Measurements from ENCODE around the gene ADTRP. TPM values are rescaled to one million over a fixed set of nuclear protein-coding genes. Genes with fewer than 3 reads are reported as not detected.
"Not testable (repeated sequence)": the region's sequence is repeated elsewhere in the genome, so short reads cannot be mapped to it uniquely, and the experiment has no call there.

ADTRP gene
- polyA plus RNA-seq, 3 donors, result 0.81 to 1.7 (median 1.1) TPM

DNA sequence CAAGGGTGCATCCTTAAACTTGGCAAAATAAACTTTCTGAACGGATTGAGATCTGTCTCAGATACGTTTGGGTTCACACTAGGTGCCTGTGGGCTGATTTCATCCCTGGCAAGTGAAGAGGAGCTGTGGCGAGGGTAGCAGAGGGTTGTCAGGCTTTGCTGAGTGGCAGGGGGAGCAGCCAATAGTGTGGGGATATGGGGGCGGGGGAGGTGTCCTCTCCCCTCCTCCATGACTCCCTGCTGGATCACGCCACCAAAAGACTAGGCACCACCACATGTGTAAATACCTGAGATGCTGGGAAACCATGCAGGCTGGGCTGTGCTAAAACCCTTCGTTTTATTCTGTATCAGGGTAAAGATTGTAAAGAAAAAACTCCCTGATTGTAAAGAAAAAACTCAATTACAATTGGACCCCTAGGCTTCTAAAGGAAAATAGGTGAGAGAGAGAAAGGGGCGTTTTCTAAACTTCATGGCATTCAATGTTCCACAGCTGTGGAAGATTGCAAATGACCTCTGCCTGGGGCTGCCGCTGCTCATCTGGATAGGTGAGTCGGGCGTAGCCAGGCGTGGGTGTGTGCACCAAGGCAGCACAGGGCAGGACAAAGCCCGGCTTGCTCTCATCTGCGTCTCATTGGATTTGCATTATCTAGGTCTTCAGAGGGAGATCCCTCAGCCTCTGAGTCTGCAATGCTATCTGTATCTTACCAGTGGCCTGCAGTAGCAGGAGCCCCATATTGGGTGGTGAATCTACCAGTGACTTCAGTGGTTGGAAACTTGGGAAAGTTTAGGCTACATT is 26.9 kb upstream of the ADTRP start:
- no peak for DNase-seq (ENCODE audit: extremely low read depth in 1 of 11, low read depth in 9 of 11, low spot score in 4 of 11)

DNA sequence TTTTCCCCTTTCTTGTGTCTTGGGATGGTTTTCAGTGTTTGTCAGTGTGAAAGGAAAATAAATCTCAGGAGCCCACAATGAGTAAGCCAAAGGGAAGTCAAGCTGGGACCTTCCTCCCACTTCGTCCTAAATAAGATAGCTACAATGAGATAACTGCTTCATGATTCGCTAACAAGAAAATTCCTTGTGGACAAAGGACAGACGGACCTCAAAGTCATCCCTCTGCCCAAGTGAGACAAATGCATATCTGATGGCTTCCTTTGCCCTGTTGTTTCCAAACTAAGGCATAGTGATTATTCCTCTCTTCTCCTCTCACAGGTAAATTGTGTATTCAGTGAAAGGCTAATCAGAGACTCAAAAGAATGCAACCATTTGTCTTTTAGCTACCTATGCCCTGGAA is 26.1 kb upstream of the ADTRP start:
- DNase-seq (ENCODE audit: extremely low read depth in 1 of 11, low read depth in 9 of 11, low spot score in 4 of 11), result no peak

DNA sequence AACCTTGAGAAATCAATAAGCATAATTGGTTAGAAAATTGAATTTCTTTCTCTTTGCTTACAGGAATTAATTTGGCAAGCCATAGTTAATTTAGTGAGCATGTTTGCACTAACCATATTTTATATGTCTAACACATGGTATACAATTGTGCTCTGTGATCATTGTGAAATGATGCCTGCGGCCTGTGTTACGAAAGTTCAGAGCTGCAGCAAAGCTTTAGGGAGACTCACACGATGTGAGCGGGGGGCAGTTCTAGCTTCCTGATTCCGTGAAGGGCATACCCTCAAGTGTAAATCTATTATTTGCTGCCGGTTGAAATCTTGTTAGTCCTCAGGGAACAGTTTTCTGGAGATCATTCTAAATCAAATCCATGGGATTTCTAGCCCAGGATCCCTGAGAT is 25.5 kb upstream of the ADTRP start:
- no peak for DNase-seq (ENCODE audit: extremely low read depth in 1 of 11, low read depth in 9 of 11, low spot score in 4 of 11)

DNA sequence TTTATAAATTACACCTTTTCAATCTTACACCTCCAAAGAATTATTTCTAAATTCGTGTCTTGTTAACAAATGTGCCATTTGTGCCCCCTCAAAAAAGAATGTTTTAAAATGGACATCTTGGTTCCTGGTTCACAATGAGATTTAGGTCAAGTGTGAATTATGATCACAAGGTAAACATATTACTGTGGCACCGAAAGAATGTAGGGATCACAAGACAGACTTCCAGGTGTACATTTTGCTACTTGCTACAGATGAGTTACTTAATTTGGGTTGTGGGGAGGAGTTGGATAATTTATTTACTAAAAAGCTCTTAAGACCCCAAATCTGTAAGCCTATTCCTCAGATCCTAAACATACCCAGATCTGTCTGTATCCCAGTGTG is 25.0 kb upstream of the ADTRP start:
- no peak for DNase-seq (ENCODE audit: extremely low read depth in 1 of 11, low read depth in 9 of 11, low spot score in 4 of 11)

DNA sequence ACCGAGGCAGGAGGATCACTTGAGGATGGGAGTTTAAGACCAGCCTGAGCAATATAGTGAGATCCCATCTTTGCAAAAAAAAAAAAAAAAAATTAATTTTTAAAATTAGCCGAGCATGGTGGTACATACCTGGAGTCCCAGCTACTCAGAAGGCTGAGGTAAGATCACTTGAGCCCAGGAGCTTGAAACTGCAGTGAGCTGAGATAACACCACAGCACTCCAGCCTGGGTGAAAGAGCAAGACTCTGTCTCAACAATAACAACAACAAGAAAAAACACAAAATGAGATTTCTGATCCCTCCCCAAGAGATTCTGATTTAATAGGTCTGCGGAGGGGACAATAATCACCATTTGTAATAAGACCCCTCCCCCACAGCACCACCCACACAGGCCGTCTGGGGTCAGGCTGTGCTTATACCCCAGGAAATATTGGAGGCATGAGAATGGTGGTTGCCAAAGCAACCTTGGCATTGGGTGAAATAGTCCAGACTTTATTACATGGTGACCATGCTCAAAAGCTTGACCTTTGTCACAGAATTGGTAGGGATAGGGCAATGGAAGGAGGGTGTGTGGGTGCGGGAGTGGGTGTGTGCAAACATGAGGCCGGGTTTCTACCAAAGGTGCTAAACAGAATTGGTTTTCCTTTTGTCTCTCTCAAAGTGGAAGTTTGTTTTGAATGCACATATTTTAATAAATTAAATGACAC is 24.4 kb upstream of the ADTRP start:
- no peak for DNase-seq (ENCODE audit: extremely low read depth in 1 of 11, low read depth in 9 of 11, low spot score in 4 of 11)

DNA sequence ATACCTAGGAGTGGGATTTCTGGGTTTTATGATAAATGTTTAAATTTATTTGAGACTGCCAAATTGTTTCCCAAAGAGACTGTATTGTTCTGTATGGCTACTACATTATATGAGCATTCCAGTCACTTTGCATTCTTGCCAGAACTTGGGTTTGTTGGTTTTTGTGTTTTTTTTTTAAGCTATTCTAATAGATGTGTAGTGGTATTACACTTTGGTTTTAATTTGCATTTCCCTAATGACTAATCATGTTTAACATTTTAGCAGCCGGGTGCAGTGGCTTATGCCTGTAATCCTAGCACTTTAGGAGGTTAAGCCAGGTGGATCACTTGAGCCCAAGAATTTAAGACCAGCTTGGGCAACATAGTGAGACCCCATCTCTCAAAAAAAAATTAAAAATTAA is 21.9 kb upstream of the ADTRP start:
- DNase-seq (ENCODE audit: extremely low read depth in 1 of 11, low read depth in 9 of 11, low spot score in 4 of 11), result not testable (repeated sequence)

DNA sequence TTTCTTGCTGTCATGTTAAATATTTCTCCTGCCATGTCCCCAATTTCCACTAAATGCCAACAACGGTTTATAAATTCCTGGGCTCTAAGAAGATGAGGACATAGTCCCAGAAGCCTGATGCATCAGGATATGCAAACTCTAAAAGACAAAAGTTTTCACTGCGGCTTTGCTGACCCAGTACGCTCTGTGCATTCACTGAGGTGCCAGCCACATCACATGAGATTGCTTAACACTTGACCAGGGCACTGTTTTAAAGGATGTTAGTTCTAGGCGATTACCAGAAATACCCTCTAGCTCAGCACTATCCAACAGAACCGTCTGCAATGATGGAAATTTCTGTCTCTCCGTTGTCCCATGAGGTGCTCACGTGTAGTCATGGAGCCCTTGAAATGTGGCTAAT is 19.9 kb upstream of the ADTRP start:
- DNase-seq (ENCODE audit: extremely low read depth in 1 of 11, low read depth in 9 of 11, low spot score in 4 of 11), result no peak

DNA sequence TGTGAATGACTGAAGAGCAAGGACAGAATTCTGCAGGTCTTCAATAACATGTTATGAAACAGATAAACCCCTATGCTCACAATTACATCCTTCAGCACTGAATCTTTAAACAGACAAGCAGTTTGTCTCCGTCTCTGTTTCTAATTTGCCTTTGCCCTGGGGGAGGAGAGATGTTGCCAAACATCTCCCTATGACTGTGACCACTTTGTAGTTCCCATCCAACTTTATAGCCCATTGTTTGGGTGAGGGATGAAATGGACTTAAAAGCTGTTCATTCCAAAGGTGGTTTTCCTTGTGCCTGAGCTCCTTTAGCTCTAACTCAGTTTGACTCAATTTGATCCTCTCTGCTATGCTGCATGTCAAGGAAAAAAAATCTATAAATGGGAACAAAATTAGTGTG is 19.5 kb upstream of the ADTRP start:
- DNase-seq (ENCODE audit: extremely low read depth in 1 of 11, low read depth in 9 of 11, low spot score in 4 of 11), result no peak

DNA sequence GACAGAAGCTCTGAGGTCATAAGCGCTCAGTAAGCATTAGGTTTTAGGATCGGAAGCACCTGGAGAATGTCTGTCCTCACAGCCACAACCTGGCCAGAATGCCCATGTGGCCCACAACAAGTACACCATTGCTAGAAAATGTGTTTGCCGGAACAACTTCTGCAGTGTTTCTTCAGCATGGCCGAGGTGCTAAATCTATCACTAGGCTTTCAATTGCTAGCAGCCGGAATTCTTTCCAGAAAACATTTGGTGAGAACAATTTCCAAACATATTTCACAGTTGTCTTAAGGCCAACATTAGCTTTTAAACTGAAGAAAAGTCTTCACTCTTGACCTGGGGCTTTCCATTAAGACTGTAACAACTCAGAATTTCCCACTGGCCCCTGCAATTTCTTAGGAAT is 18.2 kb upstream of the ADTRP start:
- peak in 1 of 11 donors; percentile 30 for DNase-seq (ENCODE audit: extremely low read depth in 1 of 11, low read depth in 9 of 11, low spot score in 4 of 11)

DNA sequence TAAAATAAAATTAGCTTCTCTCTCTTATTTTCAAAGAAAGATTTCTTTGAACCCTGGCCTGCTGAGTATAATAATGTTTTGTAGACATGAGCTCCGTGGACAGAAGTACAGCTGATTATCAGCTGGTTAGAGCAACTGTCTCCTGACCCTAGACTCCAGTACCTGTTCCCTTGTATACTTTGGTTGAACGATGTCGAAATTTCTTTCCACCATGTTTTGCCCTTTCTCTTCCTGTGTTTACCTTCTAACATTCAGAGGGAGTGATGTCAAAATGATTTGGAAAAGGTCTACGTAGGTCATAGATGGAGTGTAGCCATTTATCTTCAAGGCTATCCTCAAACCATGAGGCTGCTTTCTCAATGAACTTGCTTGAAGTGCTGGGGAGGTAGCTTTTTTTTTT is 16.8 kb upstream of the ADTRP start:
- DNase-seq (ENCODE audit: extremely low read depth in 1 of 11, low read depth in 9 of 11, low spot score in 4 of 11), result no peak

DNA sequence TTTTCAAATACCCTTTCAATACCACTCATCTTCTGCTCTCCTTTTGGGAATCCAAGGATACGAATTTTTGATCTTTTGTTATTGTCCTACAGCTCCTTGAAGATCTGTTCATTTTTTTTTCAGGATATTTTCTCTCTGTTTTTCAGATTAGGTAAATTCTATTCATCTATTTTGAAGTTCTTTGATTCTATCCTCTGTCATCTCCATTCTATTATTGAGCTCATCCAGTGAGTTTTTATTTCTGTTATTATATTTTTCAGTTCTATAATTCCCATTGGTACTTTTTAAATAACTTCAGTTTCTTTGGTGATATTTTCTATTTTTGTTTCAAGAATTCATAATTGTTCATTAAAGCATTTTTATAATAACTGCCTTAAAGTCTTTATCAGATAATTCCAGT is 14.7 kb upstream of the ADTRP start:
- no peak for DNase-seq (ENCODE audit: extremely low read depth in 1 of 11, low read depth in 9 of 11, low spot score in 4 of 11)

DNA sequence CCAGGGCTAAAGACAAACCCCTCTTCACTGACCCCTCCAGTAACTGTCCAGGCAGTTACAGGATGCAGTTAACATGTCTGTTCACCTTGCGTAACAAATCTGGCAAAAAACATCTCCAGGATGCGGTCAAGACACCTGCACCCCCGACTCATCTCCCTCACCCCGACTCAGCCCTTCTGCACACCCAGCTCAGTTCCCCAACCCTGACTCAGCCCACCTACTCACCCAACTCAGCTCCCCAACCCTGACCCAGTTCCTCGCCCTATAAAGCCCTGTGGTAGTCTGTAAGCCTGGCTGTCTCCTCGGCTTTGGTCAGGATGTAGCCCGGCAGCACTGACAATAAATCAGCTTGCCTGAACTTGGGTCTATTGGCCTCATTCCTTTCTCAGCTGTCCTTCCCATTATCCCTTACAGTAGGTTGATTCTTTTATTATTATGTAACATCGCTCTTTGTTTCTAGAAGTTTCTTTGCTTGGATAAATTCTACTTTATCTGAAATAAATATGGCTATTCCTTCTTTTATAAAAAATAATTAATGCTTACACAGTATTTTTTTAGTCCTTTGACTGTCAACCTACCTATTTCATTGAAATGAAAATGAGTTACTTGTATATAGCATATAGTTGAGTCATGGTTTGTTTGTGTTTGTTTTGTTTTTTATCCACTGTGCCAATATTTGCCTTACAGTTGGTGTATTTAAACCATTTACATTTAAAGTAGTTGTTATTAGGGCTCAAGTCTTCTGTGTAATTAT is 12.9 kb upstream of the ADTRP start:
- no peak for DNase-seq (ENCODE audit: extremely low read depth in 1 of 11, low read depth in 9 of 11, low spot score in 4 of 11)

DNA sequence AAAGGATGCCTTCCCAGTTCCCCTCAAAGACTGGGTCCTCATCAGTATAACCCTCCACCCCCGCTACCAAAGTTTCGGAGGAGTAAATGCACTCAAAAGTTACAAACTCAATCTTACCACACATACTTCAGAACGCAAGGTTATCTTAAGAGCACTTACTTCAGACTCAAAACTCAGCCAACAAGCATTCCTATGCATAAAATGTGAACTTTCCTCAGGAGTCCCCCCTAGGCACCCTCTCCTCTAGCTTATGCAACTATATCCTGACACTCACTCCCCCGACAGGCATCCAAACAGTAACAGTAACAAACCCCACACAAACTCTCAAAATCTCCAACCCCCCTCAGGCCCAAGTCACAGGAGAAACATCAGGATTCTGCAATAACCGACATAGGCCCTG is 11.1 kb upstream of the ADTRP start:
- no peak for DNase-seq (ENCODE audit: extremely low read depth in 1 of 11, low read depth in 9 of 11, low spot score in 4 of 11)

DNA sequence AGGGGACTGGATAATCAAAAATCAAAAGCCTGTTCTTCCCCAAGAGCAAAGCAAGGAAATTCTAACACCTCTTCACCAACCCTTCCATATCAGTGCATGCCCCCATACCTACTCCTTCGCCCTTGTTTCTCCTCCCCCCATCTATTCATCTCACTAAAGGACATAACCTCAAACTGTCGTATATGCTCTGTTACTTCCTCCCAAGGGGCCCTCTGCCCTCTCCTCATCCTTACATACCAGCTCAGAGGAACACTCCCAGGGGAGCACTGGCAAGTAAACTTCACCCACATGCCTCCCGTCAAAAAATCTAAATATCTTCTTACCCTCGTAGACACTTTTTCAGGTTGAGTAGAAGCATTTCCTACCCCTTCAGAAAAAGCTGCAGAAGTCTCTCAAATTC is 9.4 kb upstream of the ADTRP start:
- no peak for DNase-seq (ENCODE audit: extremely low read depth in 1 of 11, low read depth in 9 of 11, low spot score in 4 of 11)

DNA sequence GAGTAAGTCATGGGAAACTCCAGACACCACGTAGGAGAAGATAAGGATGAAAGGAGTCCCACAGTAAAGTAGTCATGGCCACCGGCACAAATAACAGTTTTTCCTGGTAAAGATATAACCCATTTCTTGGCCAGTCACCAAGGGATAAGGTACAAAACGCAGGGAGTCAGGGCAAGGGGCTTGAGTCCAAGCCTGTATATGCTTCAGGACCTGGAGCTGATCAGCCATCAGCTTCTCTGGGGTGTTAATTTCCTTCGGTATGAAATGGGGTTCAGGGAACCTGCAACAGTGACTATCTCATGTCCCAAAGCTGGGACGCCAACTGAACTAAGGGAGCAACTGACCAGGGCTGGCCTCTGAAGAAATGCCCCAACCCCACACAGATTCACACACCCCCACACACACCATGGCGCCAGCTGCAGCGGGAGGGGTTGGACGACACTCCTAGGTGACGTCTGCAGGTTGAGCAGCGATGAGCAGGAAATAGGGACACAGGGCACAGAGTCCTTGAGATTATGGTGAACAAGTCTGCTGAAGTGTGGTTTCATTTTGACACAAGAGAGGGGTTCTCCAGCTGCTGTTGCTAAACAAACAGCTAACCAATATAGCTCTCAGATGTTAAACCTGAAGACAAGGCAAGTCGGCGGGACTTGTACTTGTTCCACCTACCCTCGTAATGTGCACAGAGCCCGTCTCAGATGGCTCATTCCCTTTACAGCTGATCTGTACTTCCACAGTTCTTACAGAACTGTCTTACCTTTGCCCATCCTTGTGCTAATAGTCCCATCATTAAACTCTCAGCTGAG is 7.4 kb upstream of the ADTRP start:
- no peak for DNase-seq (ENCODE audit: extremely low read depth in 1 of 11, low read depth in 9 of 11, low spot score in 4 of 11)

DNA sequence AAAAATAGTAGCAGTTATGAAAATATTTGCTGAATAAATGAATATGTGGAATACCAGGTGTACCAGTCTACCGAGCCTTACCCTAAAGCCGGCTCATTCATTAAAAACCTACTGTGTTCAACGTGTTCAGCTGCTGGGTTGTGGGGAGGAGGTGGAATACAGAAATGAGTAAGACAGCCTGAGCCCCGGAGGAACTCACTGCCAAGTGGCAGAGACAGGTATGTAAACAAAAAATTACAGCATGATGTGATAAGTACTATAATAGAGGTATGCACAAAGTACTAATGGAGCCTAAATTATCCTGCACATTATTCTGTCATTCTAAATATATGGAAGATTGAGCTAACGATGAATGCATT is 6.8 kb upstream of the ADTRP start:
- no peak for DNase-seq (ENCODE audit: extremely low read depth in 1 of 11, low read depth in 9 of 11, low spot score in 4 of 11)

DNA sequence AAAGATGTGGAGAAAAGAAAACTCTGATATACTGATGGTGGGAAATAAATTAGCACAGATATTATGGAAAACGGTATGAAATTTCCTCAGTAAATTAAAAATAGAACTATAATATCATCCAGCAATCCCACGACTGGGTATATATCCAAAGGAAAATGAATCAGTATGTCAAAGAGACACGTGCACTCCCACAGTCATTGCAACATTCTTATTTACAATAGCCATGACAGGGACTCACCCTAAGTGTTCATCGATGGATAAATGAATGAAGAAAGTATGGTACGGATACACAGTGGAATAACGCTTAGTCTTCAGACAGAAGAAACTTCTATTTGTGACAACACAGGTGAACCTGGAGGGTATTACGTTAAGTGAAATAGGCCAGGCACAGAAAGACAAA is 5.7 kb upstream of the ADTRP start:
- no peak for DNase-seq (ENCODE audit: extremely low read depth in 1 of 11, low read depth in 9 of 11, low spot score in 4 of 11)

DNA sequence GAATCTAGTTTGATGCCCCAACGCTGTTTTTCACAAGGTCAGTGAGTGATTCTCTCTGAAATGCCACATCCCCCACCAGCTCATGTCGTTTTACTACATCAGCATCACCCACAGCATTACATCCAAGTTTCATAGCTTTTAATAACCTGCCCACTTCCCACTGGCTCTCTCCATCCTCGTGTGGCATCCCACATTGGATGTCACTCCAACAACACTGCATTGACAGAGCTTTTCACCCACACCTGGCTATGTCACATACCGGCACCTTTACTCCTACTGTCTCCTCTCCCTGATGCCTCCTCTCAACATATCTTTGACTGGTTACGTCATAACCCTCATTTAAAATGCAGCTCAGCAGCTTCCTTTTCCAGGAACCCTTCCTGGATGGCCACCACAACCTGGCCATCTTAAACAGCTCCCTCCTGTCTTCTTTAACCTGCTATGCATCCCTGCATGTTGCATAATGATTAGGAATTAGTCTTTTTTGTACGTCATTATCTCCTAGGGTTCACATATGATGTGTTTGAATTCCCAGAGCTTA is 5.0 kb upstream of the ADTRP start:
- no peak for DNase-seq (ENCODE audit: extremely low read depth in 1 of 11, low read depth in 9 of 11, low spot score in 4 of 11)

DNA sequence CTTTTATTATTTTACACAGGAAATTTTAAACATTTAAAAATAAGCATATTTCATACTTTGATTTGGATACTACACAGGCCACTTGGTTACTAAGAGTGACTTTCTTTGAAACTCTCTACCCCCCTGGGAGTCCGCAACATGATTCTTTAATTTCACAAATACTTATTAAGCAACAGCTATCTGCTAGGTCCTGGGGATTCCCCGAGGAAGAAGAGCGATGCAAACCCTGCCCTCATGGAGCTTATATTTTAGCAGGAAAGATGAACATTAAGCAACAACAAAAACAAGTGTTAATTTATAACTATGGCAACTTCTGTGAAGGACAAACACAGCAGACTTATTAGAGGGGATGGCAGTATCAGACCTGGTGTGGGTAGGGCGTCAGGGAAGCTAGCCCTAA is 3.9 kb upstream of the ADTRP start:
- no peak for DNase-seq (ENCODE audit: extremely low read depth in 1 of 11, low read depth in 9 of 11, low spot score in 4 of 11)

All from renal cortex interstitium (tissue), 11 donors.